OCI-LY1 (cell line): ENCODE measurements around the gene KAT2B.

ENCODE experiments used
- H2AFZ ChIP-seq: fragments of 200-600 bp; sonication (generic), shearing (Covaris generic); 2 replicates; pipeline ENCODE4 v1.6.0; 2014; ENCODE audit warnings: antibody characterized with exemption, mild to moderate bottlenecking, low read length
- H3F3A ChIP-seq: fragments of 200-600 bp; sonication (generic), shearing (Covaris generic); 2 replicates; pipeline ENCODE4 v1.6.0; 2014; ENCODE audit warnings: mild to moderate bottlenecking, antibody characterized with exemption, low read length, moderate library complexity; ENCODE audit not compliant: insufficient read depth
- H3K27ac ChIP-seq: fragments of 200-600 bp; sonication (generic); 2 replicates; pipeline ENCODE4 v1.5.1; 2014; ENCODE audit warnings: low read length, mixed run types, mild to moderate bottlenecking, low read depth; ENCODE audit not compliant: poor library complexity, severe bottlenecking
- H3K27me3 ChIP-seq: fragments of 200-600 bp; sonication (generic); 2 replicates; pipeline ENCODE4 v1.6.0; 2014; ENCODE audit warnings: antibody characterized with exemption, mild to moderate bottlenecking, low read length, moderate library complexity; ENCODE audit not compliant: insufficient read depth
- H3K36me3 ChIP-seq: fragments of 200-600 bp; sonication (generic); 2 replicates; pipeline ENCODE4 v1.6.1; 2014; ENCODE audit warnings: mild to moderate bottlenecking, antibody characterized with exemption, low read length, moderate library complexity, mixed read lengths; ENCODE audit not compliant: insufficient read depth
- H3K4me1 ChIP-seq: fragments of 200-600 bp; sonication (generic); 2 replicates; pipeline ENCODE4 v1.5.1; 2014; ENCODE audit warnings: mild to moderate bottlenecking, low read length, moderate library complexity; ENCODE audit not compliant: insufficient read depth, severe bottlenecking
- H3K4me2 ChIP-seq: fragments of 200-600 bp; sonication (generic), shearing (Covaris generic); 2 replicates; pipeline ENCODE4 v1.6.1; 2014; ENCODE audit warnings: low read length
- H3K4me3 ChIP-seq: fragments of 200-600 bp; sonication (generic); 2 replicates; pipeline ENCODE4 v1.5.1; 2014; ENCODE audit warnings: low read length, low read depth, mild to moderate bottlenecking, mixed read lengths; ENCODE audit not compliant: poor library complexity, severe bottlenecking
- H3K79me2 ChIP-seq: fragments of 200-600 bp; shearing (Covaris generic); 2 replicates; pipeline ENCODE4 v1.6.1; 2016; ENCODE audit warnings: mixed run types, low read length, mixed read lengths; ENCODE audit not compliant: insufficient read depth
- H3K9ac ChIP-seq: fragments of 200-600 bp; sonication (generic), shearing (Covaris generic); 2 replicates; pipeline ENCODE4 v1.6.1; 2014; ENCODE audit warnings: mild to moderate bottlenecking, low read length, mixed read lengths
- H3K9me2 ChIP-seq: fragments of 200-600 bp; sonication (generic), shearing (Covaris generic); 2 replicates; pipeline ENCODE4 v1.6.1; 2014; ENCODE audit warnings: low read depth, mild to moderate bottlenecking, low read length, mixed read lengths
- H3K9me3 ChIP-seq: fragments of 200-600 bp; shearing (Covaris generic); 2 replicates; pipeline ENCODE4 v1.6.1; 2014; ENCODE audit warnings: low read length, mixed read lengths
- H4K20me1 ChIP-seq: fragments of 200-600 bp; sonication (generic), shearing (Covaris generic); 2 replicates; pipeline ENCODE4 v1.6.0; 2016; ENCODE audit warnings: mild to moderate bottlenecking, low read length; ENCODE audit not compliant: insufficient read depth
- CTCF ChIP-seq: fragments of 200-600 bp; sonication (generic), shearing (Covaris generic); IDR thresholded peaks from 2 replicates; pipeline ENCODE4 v1.5.1; 2017; ENCODE audit warnings: mild to moderate bottlenecking, antibody characterized with exemption, low read length, moderate library complexity, mixed read lengths
- EZH2 ChIP-seq: fragments of 200-600 bp; sonication (generic), shearing (Covaris generic); IDR thresholded peaks from 2 replicates; pipeline ENCODE4 v1.8.0; 2017; ENCODE audit warnings: borderline replicate concordance, mixed run types, mild to moderate bottlenecking, antibody characterized with exemption, low read length, moderate library complexity, mixed read lengths

Gene KAT2B

GRCh38 chr3:20068512-20069177, 28.4 kb downstream of the KAT2B start:
- Histone ChIP-seq H3K9ac (no peak overlapping the region), H3F3A (no peaks in the 10 kb centered on the region), H3K36me3 (no peaks in the 10 kb centered on the region), H3K4me3 (no peak overlapping the region), H3K9me2 (no peaks in the 10 kb centered on the region), H3K4me2 (no peak overlapping the region), H2AFZ (no peak overlapping the region), H3K4me1 (no peaks in the 10 kb centered on the region), H3K27me3 (no peaks in the 10 kb centered on the region), H3K9me3 (no peaks in the 10 kb centered on the region), H3K79me2 (peaks cover 19% of the 10 kb centered on the region; the same call in 1 of the 2 replicates), H4K20me1 (no peaks in the 10 kb centered on the region), H3K27ac (no peak overlapping the region)
- TF ChIP-seq EZH2 (no peak), CTCF (no peak)

GRCh38 chr3:20069178-20069532, 28.9 kb downstream of the KAT2B start:
- Histone ChIP-seq H4K20me1 (no peaks in the 10 kb centered on the region), H3K9me2 (no peaks in the 10 kb centered on the region), H3K27me3 (no peaks in the 10 kb centered on the region), H3K4me2 (no peak overlapping the region), H3K79me2 (peaks cover 19% of the 10 kb centered on the region; the same call in 1 of the 2 replicates), H3K36me3 (no peaks in the 10 kb centered on the region), H3K4me3 (no peak overlapping the region), H2AFZ (no peak overlapping the region), H3K9me3 (no peaks in the 10 kb centered on the region), H3F3A (no peaks in the 10 kb centered on the region), H3K27ac (no peak overlapping the region), H3K9ac (no peak overlapping the region), H3K4me1 (no peaks in the 10 kb centered on the region)
- TF ChIP-seq CTCF: no peak
- no peak for TF ChIP-seq EZH2

GRCh38 chr3:20071175-20071574, 30.9 kb downstream of the KAT2B start:
- no peaks in the 10 kb centered on the region for H3F3A ChIP-seq
- no peak overlapping the region for H3K27ac ChIP-seq
- no peak overlapping the region for H3K4me3 ChIP-seq
- no peaks in the 10 kb centered on the region for H3K27me3 ChIP-seq
- H3K79me2 ChIP-seq: 0 out of 2 replicates have a peak, but pooled peaks cover 5% of the 10 kb centered on the region
- H3K4me2 ChIP-seq: no peak overlapping the region
- no peak overlapping the region for H2AFZ ChIP-seq
- H3K36me3 ChIP-seq: no peaks in the 10 kb centered on the region
- no peaks in the 10 kb centered on the region for H3K9me3 ChIP-seq
- no peaks in the 10 kb centered on the region for H3K9me2 ChIP-seq
- no peak overlapping the region for H3K9ac ChIP-seq
- H4K20me1 ChIP-seq: no peaks in the 10 kb centered on the region
- TF ChIP-seq EZH2 (no peak), CTCF (no peak)
- no peaks in the 10 kb centered on the region for H3K4me1 ChIP-seq
